ENCODE results near the gene ITPKC. TPM values are rescaled to one million over a fixed set of nuclear protein-coding genes. Genes with fewer than 3 reads are reported as not detected.
"Not testable (repeated sequence)": the region's sequence is repeated elsewhere in the genome, so short reads cannot be mapped to it uniquely, and the experiment has no call there.

Gene ITPKC
- total RNA-seq, 1 donor from 2014 or later: 30.6 TPM

DNA sequence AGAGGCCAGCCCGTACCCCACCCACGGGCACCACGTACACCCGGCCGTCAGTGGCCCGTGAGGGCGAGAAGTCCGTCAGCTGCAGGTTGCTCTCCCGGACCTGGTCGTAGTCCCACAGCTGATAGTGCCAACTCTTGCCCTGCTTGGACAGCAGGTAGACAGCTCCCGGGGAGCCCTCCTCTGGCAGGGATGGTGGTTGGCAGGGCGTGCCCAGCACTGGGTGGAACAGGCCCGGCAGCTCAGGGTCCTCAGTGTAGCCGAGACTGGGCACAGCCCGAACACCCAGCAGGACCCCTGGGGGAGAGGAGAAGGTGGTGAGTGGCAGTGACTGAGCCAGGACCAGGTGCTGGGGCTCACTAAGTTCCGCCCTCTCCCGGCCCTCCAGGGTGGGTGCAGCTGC, 25.6 kb downstream of the ITPKC start:
- no peak for DNase-seq

- no peak for DNase-seq
Observed at GRCh38 chr19:40742886-40743285, 26.0 kb downstream of the ITPKC start.

GRCh38 chr19:40743926-40744325, 27.0 kb downstream of the ITPKC start:
- no peak for DNase-seq

GRCh38 chr19:40744554-40745401, 27.9 kb downstream of the ITPKC start:
- DNase-seq: peak; percentile 34

GRCh38 chr19:40745402-40745780, 28.5 kb downstream of the ITPKC start:
- DNase-seq: peak; percentile 38

GRCh38 chr19:40747536-40747935, 30.6 kb downstream of the ITPKC start:
- no peak for DNase-seq

- peak; percentile 100 for DNase-seq
Observed at GRCh38 chr19:40750058-40750873, 33.4 kb downstream of the ITPKC start, which contains the start of gene ACTMAP. Gene ACTMAP, minus strand, starts transcription at chr19:40750477. Its CDS starts 674 bp downstream, at chr19:40749803.

- peak; percentile 99 for DNase-seq
Observed at GRCh38 chr19:40750874-40751537, 34.1 kb downstream of the ITPKC start, which contains the start of gene SNRPA. Gene SNRPA, plus strand, starts transcription at chr19:40751203. Its CDS starts 206 bp downstream, at chr19:40751409.

DNA sequence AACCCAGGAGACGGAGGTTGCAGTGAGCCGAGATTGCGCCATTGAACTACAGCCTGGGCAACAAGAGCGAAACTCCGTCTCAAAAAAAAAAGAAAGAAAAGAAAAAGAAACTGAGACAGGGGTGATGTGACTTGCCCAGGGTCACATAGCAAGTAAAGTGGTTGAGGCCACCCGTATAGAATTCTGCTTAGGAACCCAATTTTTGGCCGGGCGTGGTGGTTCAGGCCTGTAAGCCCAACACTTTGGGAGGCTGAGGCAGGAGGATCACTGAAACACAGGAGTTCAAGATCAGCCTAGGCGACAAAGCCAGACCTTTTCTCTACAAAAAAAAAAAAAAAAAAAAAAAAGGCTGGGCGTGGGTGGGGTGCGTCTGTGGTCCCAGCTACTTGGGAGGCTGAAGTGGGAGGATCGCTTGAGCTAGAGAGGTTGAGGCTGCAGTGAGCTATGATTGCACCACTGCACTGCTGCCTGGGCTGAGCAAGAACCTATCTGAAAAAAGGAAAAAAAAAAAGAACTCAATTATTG, 35.4 kb downstream of the ITPKC start:
- DNase-seq: no peak

- no peak for DNase-seq
Observed at GRCh38 chr19:40754611-40755247, 37.8 kb downstream of the ITPKC start.

GRCh38 chr19:40755248-40755624, 38.3 kb downstream of the ITPKC start:
- no peak for DNase-seq

GRCh38 chr19:40755791-40756190, 38.9 kb downstream of the ITPKC start:
- no peak for DNase-seq

DNA sequence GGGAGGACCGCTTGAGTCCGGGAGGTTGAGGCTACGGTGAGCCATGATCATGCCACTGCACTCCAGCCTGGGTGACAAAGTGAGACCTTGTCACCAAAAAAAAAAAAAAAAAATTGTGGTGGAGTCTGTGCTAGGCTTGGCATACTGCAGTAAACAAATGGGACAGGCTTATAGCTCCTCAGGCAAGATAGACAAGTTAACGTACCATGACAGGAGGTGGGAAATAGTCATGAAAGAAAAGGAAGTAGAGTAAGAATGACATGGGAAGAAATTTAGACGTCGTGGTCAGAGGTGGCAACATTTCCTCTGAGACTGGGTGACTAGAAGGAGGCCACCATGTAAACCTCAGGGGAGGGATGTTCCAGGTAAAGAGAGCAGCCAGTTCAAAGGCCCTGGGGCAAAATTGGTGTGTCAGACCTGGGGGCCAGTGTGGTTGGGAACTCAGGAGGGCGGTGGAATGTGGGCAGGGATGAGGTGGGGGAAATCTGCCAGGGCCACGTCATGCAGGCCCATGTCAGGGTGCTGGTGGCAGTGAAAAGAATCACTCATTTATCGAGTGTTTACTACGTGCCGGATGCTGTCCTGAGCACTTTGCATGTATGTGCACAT, 39.7 kb downstream of the ITPKC start:
- no peak for DNase-seq

- DNase-seq: no peak
Observed at GRCh38 chr19:40758491-40758890, 41.6 kb downstream of the ITPKC start.

- DNase-seq: no peak
Observed at GRCh38 chr19:40759352-40759751, 42.4 kb downstream of the ITPKC start.

- DNase-seq: no peak
Observed at GRCh38 chr19:40762754-40763470, 46.0 kb downstream of the ITPKC start.

GRCh38 chr19:40763526-40763925, 46.6 kb downstream of the ITPKC start:
- DNase-seq: no peak

- no peak for DNase-seq
Observed at GRCh38 chr19:40763963-40764362, 47.1 kb downstream of the ITPKC start.

DNA sequence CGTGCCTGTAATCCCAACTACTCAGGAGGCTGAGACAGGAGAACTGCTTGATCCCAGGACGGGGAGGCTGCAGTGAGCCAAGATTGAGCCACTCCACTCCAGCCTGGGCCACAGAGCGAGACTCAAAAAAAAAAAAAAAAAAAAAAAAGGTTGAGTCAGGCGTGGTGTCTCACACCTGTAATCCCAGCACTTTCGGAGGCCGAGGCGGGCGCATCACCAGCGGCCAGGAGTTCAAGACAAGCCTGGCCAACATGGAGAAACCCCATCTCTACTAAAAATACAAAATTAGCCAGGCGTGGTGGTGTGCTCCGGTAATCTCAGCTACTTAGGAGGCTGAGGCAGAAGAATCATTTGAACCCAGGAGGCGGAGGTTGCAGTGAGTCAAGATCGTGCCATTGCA, 49.5 kb downstream of the ITPKC start:
- DNase-seq: not testable (repeated sequence)

DNA sequence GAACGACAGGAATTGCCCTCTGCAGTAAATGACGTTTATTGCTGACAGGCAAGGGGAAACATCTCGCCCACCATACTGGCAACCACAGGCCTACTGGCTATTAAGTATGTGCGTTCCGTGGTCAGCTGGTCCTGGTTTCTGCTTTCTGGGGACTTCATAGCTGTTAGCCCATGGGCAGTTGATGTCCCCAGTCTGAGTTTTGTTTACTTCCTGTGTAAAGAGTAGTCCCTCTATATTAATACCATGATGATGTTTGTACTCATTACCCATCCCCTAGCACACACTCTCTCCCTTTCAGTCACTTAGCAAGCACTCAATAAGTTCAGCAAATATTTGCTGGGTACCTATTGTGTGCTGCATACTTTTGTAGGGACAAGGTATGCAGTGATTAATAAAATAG, 52.0 kb downstream of the ITPKC start:
- no peak for DNase-seq
